Caki2 (cell line): ENCODE results near the gene GC. TPM values are rescaled to one million over a fixed set of nuclear protein-coding genes. Genes with fewer than 3 reads are reported as not detected.
"Not testable (repeated sequence)": the region's sequence is repeated elsewhere in the genome, so short reads cannot be mapped to it uniquely, and the experiment has no call there.

Experiments used
- DNase-seq: peaks from one replicate; pipeline ENCODE4 v3.0.0-alpha.2; 2015; ENCODE audit warnings: low read depth
- in situ Hi-C: cut with HindIII; loops from 2 replicates; pipeline ENCODE4 v1.10.0; 2016; ENCODE audit warnings: low sequenced_read_pairs, low pct_unique_long_range_greater_than_20kb, mixed read lengths
- total RNA-seq: library from RNA; depleted of rRNA; stranded (reverse); fragments of >200 nt; shearing (Covaris generic); gene quantifications from 2 replicates; pipeline ENCODE4 v1.2.3, GENCODE V29; 2014; ENCODE audit warnings: low replicate concordance

Gene GC
- total RNA-seq, 1 experiment from 2014 or later, result not detected

- no peak for DNase-seq
These were observed 12.3 kb downstream of the GC start for GRCh38 chr4:71771613-71772012.

DNA sequence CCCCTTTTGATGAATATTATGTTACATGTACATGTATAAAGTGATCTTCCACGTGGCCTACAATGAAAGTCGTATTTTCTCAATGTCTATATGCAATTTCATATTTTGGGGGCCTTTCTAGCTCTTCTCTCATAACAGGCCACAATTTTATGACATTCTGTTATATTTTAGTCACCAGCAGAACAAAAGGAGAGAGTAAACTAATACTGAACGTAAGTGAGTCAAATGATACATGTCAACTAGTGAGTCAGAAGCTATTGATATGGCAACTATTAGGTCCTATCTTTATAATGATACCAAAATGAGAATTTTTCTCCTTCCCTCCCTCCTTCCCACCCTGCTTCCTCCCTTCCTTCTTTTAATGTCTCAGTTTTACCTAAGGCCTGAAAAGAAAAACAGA lies 14.4 kb downstream of the GC start:
- DNase-seq, result no peak
- in situ Hi-C loops, result no loop called here

More at GRCh38 chr4:71771613-71772012, 12.3 kb downstream of the GC start:
- in situ Hi-C loops, result no loop called here

DNA sequence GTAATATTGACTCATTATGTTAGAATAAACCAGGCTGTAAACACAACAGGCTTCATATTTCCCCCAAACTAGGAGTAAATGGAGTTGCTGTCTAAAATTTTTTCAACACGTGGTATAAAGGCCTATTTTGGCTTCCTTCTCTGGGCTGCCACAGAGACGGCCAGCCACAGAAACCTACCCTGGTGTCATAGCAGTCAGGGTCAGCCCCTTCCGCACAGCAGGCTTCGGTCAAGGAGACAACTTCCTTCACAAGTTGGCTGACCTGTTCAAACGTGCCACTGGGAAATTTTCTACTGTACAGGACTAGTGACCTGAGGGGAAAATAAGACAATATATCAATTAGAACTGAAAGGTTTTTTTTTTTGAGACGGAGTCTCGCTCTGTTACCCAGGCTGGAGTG lies 15.8 kb downstream of the GC start:
- in situ Hi-C loops, result no loop called here
- DNase-seq, result no peak

- in situ Hi-C loops, result no loop called here
- no peak for DNase-seq
These were observed 18.0 kb downstream of the GC start for GRCh38 chr4:71765821-71766383.

GRCh38 chr4:71765350-71765749 lies 18.5 kb downstream of the GC start:
- DNase-seq, result no peak
- in situ Hi-C loops, result no loop called here

- DNase-seq, result no peak
- in situ Hi-C loops, result no loop called here
These were observed 31.4 kb downstream of the GC start for GRCh38 chr4:71752383-71753042.

DNA sequence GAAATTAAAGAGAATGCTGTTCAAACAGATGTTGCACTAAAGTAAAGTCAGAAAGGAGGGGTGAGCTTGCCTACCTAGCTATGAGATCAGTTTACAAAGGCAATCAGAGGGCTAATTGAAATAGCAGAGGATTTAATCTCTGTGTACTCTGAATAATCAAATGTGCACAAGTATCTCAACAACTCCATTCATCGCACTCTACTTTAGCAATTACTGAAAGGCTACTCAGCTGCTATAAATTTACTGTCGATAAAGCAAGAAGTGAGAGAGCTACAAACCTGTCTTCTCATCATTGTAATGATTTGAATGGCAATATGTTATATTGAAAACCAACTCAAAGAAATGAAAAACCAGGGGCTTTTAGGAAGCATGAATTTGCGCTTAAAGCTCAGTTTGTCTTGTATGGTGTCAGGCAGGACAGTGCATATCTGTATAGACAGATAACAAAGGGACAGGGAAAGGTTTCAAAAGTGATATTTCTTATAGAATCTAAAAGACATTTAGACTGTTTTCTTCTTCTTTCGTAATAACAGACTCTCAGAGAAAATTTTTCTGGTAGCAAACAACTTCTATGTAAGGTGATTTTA lies 34.8 kb downstream of the GC start:
- no peak for DNase-seq
- in situ Hi-C loops, result no loop called here

- in situ Hi-C loops, result no loop called here
These were observed 37.5 kb downstream of the GC start for GRCh38 chr4:71746379-71746778.

GRCh38 chr4:71738782-71739181 lies 45.1 kb downstream of the GC start:
- DNase-seq, in situ Hi-C loops: not testable (repeated sequence)

More at GRCh38 chr4:71746379-71746778, 37.5 kb downstream of the GC start:
- DNase-seq, result no peak

GRCh38 chr4:71732706-71733105 lies 51.2 kb downstream of the GC start:
- in situ Hi-C loops, result no loop called here
- peak; percentile 22 for DNase-seq

- DNase-seq, result no peak
- in situ Hi-C loops, result no loop called here
These were observed 51.8 kb downstream of the GC start for GRCh38 chr4:71732066-71732465.

- in situ Hi-C loops, result no loop called here
- DNase-seq, result no peak
These were observed 54.0 kb downstream of the GC start for GRCh38 chr4:71729856-71730255.

DNA sequence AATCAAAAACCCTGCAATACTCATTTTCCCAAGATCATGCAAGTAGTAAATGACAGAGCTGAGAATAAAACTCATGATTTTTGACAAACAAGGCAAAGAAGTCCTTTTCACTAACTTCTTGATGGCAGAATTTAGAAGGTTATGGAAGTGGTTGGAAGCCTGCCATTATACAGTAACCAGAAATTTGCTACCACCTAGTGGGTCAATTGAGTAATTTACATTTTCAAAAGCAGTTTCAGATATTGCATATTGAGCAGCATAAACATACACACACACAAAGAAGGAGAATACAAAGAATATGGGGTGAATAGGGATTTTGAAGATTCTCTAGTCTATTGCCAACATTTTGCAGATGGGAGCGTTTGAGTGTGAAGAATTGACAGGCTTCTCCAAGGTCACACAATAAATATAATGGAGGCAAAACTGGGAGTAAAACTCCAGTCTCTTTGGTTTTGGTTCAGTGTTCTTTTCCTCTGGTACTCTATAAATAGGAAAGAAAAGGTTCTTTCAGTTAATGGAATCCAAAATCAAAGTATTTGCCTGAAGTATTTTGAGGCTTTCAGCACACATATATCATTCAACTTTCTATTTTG lies 70.2 kb downstream of the GC start:
- peak; percentile 30 for DNase-seq
- in situ Hi-C loops, result no loop called here

DNA sequence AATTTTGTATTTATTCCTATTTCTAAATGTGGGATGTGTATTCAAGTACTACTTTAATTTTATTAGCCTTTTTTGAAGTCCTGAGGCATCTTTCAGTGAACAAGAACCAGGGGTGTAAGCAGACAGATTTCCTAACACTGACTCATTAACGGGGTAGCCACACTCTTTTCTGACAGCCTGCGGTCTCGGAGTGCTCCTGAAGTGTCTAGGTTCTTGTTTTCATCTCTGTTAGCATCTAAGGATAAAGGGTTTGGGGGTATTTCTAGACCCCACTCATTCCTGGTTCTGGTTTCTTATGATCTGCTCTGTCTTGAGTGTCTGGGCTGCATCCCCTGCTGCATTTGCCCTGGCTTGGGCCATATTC lies 71.9 kb downstream of the GC start:
- in situ Hi-C loops, result no loop called here
- DNase-seq, result no peak

DNA sequence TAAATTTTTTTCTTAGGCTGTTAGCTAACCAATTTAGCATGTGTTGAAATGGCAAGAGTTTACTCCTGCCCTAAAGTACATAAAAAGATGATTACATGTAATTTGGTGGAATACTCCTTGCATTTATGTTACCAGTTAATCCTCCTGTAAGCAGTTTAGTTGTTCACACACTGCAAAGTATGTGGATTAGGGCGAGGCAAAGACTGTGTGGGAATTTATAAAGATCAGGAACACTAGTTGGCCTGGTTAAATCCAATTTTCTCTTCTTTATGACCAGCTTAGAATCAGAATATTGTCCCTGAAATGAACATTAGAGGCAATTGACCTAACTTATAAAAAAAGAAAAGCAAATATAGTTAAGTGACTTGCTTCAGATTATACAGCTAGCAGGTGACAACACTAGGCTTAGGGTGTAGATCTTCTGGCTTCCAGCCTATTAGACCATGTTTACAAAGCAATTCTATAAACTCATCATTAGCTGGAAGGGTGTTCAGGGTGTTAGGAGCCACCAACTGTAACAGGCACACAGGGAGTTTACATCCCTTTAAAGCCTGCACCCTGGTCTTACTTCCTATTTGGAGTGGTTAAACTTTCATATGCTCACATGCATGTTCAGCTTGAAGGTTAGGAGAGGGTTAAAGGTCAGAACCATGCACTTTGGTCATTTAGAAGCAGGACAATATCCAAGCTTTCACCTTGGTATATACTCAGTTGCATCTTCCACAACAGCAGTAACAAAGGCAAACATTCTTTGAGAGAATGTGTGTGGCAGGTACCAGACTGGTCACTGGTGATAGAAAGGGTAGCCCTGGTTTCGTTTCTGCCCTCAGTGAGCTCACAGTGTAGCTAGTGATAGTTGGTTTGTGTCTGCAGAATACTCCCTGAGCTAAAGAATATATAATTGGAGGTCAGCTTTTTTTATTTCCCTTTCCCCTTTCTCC lies 72.6 kb downstream of the GC start:
- in situ Hi-C loops, result no loop called here
- DNase-seq, result no peak

GRCh38 chr4:71709961-71710360 lies 73.9 kb downstream of the GC start:
- in situ Hi-C loops, result no loop called here
- DNase-seq, result no peak

DNA sequence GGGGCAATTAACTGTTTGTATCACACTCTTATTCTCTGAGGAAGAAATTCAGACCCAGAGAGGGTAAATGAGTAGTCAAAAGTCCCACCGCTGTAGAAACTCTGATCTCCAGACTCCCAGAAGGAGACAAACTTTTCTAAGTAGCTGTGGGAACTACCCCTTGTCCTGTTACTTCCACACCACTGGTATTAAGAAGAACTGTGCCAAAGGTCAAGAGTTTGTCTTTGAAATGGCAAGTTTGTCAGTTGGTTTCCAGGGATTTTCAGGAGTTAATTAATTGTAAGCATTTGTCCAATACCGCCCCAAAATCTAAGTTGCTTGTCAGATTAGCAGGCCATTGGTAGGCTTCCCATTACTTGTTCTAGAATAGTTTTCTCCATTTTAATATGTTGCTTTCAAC lies 85.7 kb downstream of the GC start:
- no peak for DNase-seq

GRCh38 chr4:71697031-71697430 lies 86.8 kb downstream of the GC start:
- DNase-seq, result no peak
- in situ Hi-C loops, result no loop called here

More for the DNA sequence above, 85.7 kb downstream of the GC start:
- in situ Hi-C loops, result no loop called here

GRCh38 chr4:71694961-71695360 lies 88.9 kb downstream of the GC start:
- in situ Hi-C loops, result no loop called here
- no peak for DNase-seq
